MM.1S (cell line): ENCODE results near the gene SH3GL3.

Experiments
- DNase-seq: peaks from one replicate; pipeline ENCODE4 v3.0.0-alpha.2; 2015
- H2AFZ ChIP-seq: fragments of 300-600 bp; sonication (generic); 2 replicates; pipeline ENCODE4 v1.6.0; 2016; ENCODE audit warnings: antibody characterized with exemption, low read length
- H3F3A ChIP-seq: fragments of 300-600 bp; sonication (generic); 2 replicates; pipeline ENCODE4 v1.6.1; 2016; ENCODE audit warnings: mild to moderate bottlenecking, antibody characterized with exemption, low read length, moderate library complexity, mixed read lengths; ENCODE audit not compliant: insufficient read depth
- H3K27ac ChIP-seq: fragments of 300-600 bp; sonication (generic); 2 replicates; pipeline ENCODE4 v1.5.1; 2016; ENCODE audit warnings: mild to moderate bottlenecking, low read length
- H3K27me3 ChIP-seq: fragments of 300-600 bp; sonication (generic); replicated peaks from 2 replicates; pipeline ENCODE4 v1.6.0; 2016; ENCODE audit warnings: low read length; ENCODE audit not compliant: insufficient read depth
- H3K36me3 ChIP-seq: fragments of 300-600 bp; sonication (generic); replicated peaks from 2 replicates; pipeline ENCODE4 v1.6.1; 2016; ENCODE audit warnings: mild to moderate bottlenecking, low read length, mixed read lengths; ENCODE audit not compliant: insufficient read depth
- H3K4me1 ChIP-seq: fragments of 300-600 bp; sonication (generic); 2 replicates; pipeline ENCODE4 v1.6.1; 2016; ENCODE audit warnings: low read length, mixed read lengths
- H3K4me2 ChIP-seq: fragments of 300-600 bp; sonication (generic); 2 replicates; pipeline ENCODE4 v1.6.0; 2016; ENCODE audit warnings: low read depth, low read length
- H3K4me3 ChIP-seq: fragments of 300-600 bp; sonication (generic); 2 replicates; pipeline ENCODE4 v1.5.1; 2016; ENCODE audit warnings: low read length, mixed read lengths
- H3K79me2 ChIP-seq: fragments of 300-600 bp; sonication (generic); 2 replicates; pipeline ENCODE4 v1.6.1; 2016; ENCODE audit warnings: mixed run types, low read length, mixed read lengths
- H3K9ac ChIP-seq: fragments of 300-600 bp; sonication (generic); 2 replicates; pipeline ENCODE4 v1.6.1; 2016; ENCODE audit warnings: low read length, mixed read lengths
- H3K9me2 ChIP-seq: fragments of 300-600 bp; sonication (generic); replicated peaks from 2 replicates; pipeline ENCODE4 v1.6.1; 2016; ENCODE audit warnings: mild to moderate bottlenecking, low read length, mixed read lengths; ENCODE audit not compliant: insufficient read depth
- H3K9me3 ChIP-seq: fragments of 300-600 bp; sonication (generic); replicated peaks from 2 replicates; pipeline ENCODE4 v1.6.1; 2016; ENCODE audit warnings: mild to moderate bottlenecking, low read length, mixed read lengths; ENCODE audit not compliant: insufficient read depth
- H4K20me1 ChIP-seq: fragments of 300-600 bp; sonication (generic); 2 replicates; pipeline ENCODE4 v1.6.1; 2016; ENCODE audit warnings: mild to moderate bottlenecking, low read length, moderate library complexity, mixed read lengths; ENCODE audit not compliant: insufficient read depth
- EZH2 ChIP-seq: fragments of 300-600 bp; sonication (generic); optimal IDR thresholded peaks from 2 replicates; pipeline ENCODE3; 2017; ENCODE audit warnings: low read depth, mild to moderate bottlenecking, antibody characterized with exemption, low read length, mixed read lengths
- EZH2phosphoT487 ChIP-seq: fragments of 300-600 bp; sonication (generic); IDR thresholded peaks from 2 replicates; pipeline ENCODE4 v1.6.1; 2018; ENCODE audit warnings: antibody characterized with exemption, low read length
- TF ChIP-seq, protein P1 (sequence below): fragments of 300-600 bp; sonication (generic); IDR thresholded peaks from 2 replicates; pipeline ENCODE4 v1.5.1; 2016; ENCODE audit warnings: antibody characterized with exemption, low read length, mixed read lengths

Gene SH3GL3

DNA sequence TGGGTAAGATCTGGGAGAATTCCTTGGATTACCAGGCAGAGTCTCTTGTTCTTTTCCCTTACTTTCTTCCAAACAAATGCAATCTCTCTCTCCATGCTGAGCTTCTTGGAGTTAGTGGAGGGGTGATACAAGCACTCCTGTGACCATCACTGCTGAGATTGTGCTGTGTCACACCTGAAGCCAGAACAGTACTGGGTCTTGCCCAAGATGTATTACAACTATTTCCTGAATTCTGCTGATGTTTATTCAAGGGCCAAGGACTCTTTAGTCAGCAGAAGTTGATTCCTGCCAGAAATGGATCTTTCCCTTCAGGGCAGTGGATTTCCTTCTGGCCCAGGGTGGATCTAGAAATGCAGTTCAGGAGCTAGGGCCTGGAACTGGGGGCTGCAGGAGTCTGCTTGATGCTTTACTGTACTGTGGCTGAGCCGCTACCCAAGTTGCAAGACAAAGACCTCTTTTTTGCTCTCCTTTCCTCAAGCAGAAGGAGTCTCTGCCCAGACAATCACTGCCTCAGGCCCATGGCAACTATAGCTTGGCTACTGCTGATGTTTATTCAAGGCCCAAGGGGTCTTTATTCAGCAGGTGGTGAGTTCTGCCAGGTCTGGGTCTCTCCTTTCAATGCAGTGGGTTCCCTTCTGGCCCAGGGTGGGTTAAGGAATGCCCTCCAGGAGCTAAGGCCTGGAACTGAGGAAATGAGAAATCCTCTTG is 98.8 kb downstream of the SH3GL3 start:
- H3K4me1 ChIP-seq = no peaks in the 10 kb centered on the region
- H3K9me2 ChIP-seq = no peaks in the 10 kb centered on the region
- no peaks in the 10 kb centered on the region for H4K20me1 ChIP-seq
- no peaks in the 10 kb centered on the region for H3K36me3 ChIP-seq
- no peak overlapping the region for H3K4me2 ChIP-seq
- no peak overlapping the region for H3K9ac ChIP-seq
- no peaks in the 10 kb centered on the region for H3F3A ChIP-seq
- DNase-seq = no peak
- no peak overlapping the region for H3K4me3 ChIP-seq
- H3K79me2 ChIP-seq = no peaks in the 10 kb centered on the region
- H2AFZ ChIP-seq = no peak overlapping the region
- no peak overlapping the region for H3K27ac ChIP-seq
- no peak for TF ChIP-seq EZH2phosphoT487
- H3K27me3 ChIP-seq = no peaks in the 10 kb centered on the region
- no peaks in the 10 kb centered on the region for H3K9me3 ChIP-seq

DNA sequence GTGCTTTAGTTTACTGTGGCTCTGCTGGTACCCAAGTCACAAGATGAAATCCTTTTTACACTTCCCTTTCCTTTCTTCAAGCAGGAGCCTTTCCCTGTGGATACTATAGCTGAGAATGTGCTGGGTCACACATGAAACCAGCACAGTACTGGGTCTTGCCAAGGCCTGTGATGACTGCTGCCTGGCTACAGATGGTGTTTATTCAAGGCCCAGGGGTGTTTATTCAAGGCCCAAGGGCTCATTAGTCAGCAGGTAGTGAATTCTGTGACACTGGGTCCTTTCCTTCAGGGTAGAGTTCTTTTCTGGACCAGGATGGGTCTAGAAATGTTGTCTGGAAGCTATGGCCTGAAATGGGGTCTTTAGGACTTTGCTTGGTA is 99.4 kb downstream of the SH3GL3 start:
- H3K4me3 ChIP-seq = no peak overlapping the region
- no peak for DNase-seq

DNA sequence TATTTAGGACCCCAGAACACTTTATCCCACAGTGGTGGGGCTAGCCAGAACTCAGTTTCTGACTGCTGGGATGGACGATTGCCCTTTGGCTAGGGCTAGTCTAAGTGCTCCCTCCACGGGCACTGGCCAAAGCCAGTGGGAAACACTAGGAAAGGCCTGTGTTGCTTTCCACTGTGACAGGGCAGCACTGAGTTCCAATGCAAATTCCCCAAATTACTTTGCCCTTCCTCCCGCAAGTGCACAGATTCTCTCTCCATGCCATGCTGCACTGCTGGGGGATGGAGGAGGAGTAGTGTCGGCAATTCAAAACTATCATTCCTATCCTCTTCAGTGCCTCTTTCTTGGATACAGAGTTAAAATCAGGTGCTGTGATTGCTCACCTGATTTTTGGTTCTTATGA is 100.0 kb downstream of the SH3GL3 start:
- Histone ChIP-seq H3K36me3 (no peaks in the 10 kb centered on the region), H3K4me1 (no peaks in the 10 kb centered on the region), H3F3A (no peaks in the 10 kb centered on the region), H3K4me3 (no peak overlapping the region), H3K9me2 (no peaks in the 10 kb centered on the region), H3K27me3 (no peaks in the 10 kb centered on the region), H3K9ac (no peak overlapping the region), H3K79me2 (no peaks in the 10 kb centered on the region), H3K9me3 (no peaks in the 10 kb centered on the region), H3K4me2 (no peak overlapping the region), H4K20me1 (no peaks in the 10 kb centered on the region), H3K27ac (no peak overlapping the region), H2AFZ (no peak overlapping the region)
- no peak for DNase-seq
- TF ChIP-seq EZH2 = no peak

More for the DNA sequence above, 99.4 kb downstream of the SH3GL3 start:
- Histone ChIP-seq H2AFZ (no peak overlapping the region), H3F3A (no peaks in the 10 kb centered on the region), H3K79me2 (no peaks in the 10 kb centered on the region), H3K9ac (no peak overlapping the region), H3K36me3 (no peaks in the 10 kb centered on the region), H3K27ac (no peak overlapping the region), H3K27me3 (no peaks in the 10 kb centered on the region), H3K4me1 (no peaks in the 10 kb centered on the region), H3K9me3 (no peaks in the 10 kb centered on the region), H4K20me1 (no peaks in the 10 kb centered on the region), H3K9me2 (no peaks in the 10 kb centered on the region), H3K4me2 (no peak overlapping the region)
- TF ChIP-seq, protein P1, sequence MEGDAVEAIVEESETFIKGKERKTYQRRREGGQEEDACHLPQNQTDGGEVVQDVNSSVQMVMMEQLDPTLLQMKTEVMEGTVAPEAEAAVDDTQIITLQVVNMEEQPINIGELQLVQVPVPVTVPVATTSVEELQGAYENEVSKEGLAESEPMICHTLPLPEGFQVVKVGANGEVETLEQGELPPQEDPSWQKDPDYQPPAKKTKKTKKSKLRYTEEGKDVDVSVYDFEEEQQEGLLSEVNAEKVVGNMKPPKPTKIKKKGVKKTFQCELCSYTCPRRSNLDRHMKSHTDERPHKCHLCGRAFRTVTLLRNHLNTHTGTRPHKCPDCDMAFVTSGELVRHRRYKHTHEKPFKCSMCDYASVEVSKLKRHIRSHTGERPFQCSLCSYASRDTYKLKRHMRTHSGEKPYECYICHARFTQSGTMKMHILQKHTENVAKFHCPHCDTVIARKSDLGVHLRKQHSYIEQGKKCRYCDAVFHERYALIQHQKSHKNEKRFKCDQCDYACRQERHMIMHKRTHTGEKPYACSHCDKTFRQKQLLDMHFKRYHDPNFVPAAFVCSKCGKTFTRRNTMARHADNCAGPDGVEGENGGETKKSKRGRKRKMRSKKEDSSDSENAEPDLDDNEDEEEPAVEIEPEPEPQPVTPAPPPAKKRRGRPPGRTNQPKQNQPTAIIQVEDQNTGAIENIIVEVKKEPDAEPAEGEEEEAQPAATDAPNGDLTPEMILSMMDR = no peak
- TF ChIP-seq EZH2 (no peak), EZH2phosphoT487 (no peak)

DNA sequence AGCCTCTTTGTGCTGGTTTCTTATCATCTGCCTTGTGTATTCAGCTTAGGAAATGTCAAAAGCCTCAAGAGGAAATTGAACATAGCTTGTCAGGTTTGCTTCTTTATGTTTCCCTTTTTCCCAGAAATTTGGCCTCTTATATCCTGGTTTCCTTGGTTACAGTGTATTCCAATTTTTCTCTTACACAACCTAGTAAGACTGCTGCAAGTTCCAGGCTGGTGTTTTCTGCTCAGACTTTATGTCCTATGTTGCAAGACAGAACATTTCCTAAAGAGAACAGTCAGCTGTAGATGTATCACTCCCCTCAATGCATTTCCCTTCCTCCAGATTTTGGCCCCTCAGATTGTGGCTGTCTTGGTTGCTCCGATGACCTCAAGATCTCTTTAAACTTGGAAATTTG is 102.5 kb downstream of the SH3GL3 start:
- no peak overlapping the region for H2AFZ ChIP-seq
- H3K79me2 ChIP-seq = no peaks in the 10 kb centered on the region
- DNase-seq = no peak
- no peak overlapping the region for H3K4me3 ChIP-seq
- TF ChIP-seq EZH2phosphoT487 (no peak), EZH2 (no peak)
- TF ChIP-seq, protein P1 = no peak
- no peak overlapping the region for H3K9ac ChIP-seq
- no peaks in the 10 kb centered on the region for H3F3A ChIP-seq
- no peaks in the 10 kb centered on the region for H3K9me2 ChIP-seq
- no peaks in the 10 kb centered on the region for H3K36me3 ChIP-seq
- no peaks in the 10 kb centered on the region for H4K20me1 ChIP-seq
- H3K27ac ChIP-seq = no peak overlapping the region
- H3K4me2 ChIP-seq = no peak overlapping the region
- no peaks in the 10 kb centered on the region for H3K9me3 ChIP-seq
- no peaks in the 10 kb centered on the region for H3K4me1 ChIP-seq
- H3K27me3 ChIP-seq = no peaks in the 10 kb centered on the region
